ENCODE results near the gene TRPV2. TPM values are rescaled to one million over a fixed set of nuclear protein-coding genes. Genes with fewer than 3 reads are reported as not detected.

Gene TRPV2
- total and polyA plus RNA-seq, 10 of the 15 experiments (the other 5 are each of a cell fraction or from before 2014, with no cell fraction given): 8.9 to 94.4 (median 54.1) TPM

GRCh38 chr17:16479264-16479663 lies 63.9 kb downstream of the TRPV2 start:
- in situ Hi-C loops (cut with MboI): no loop called here
- WGBS (ENCODE audit: insufficient coverage, insufficient replicate concordance, low lambda C conversion rate, missing lambda C conversion rate): 27% methylated on average over 2 of the region's 2 CpGs

More at GRCh38 chr17:16479264-16479663, 63.9 kb downstream of the TRPV2 start:
- TF ChIP-seq RUNX3 (IDR thresholded peaks at IDR 0.05; ENCODE audit: low read length) (no peak), RBBP5 (conservative IDR thresholded peaks at IDR 0.05) (no peak), PRDM15 (CRISPR knock-in tag; IDR thresholded peaks at IDR 0.05) (no peak), SPI1 (IDR thresholded peaks at IDR 0.05; ENCODE audit: borderline replicate concordance, insufficient read depth, low read depth, low read length) (no peak), ZNF274 (IDR thresholded peaks at IDR 0.05; ENCODE audit: insufficient read depth, insufficient read length) (no peak), MAX (IDR thresholded peaks at IDR 0.05; ENCODE audit: low read depth, low read length) (no peak), SRF (IDR thresholded peaks at IDR 0.05; ENCODE audit: low read depth in 2 of 2, low read length in 2 of 2) (no peak), ZNF384 (IDR thresholded peaks at IDR 0.05; ENCODE audit: borderline replicate concordance, low read depth, low read length) (no peak), PML (IDR thresholded peaks at IDR 0.05; ENCODE audit: low read length) (no peak), HCFC1 (IDR thresholded peaks at IDR 0.05; ENCODE audit: low read length) (no peak), ATF7 (IDR thresholded peaks at IDR 0.05; ENCODE audit: low read depth) (no peak), NR2F1 (conservative IDR thresholded peaks at IDR 0.05) (no peak), KDM1A (IDR thresholded peaks at IDR 0.05; ENCODE audit: borderline replicate concordance) (no peak), SIN3A (IDR thresholded peaks at IDR 0.05; ENCODE audit: low read depth, low read length) (no peak), ATF3 (IDR thresholded peaks at IDR 0.05; ENCODE audit: borderline replicate concordance, extremely low read depth, low read depth, low read length) (no peak), SREBF2 (IDR thresholded peaks at IDR 0.05; ENCODE audit: low read length) (no peak), KAT2A (conservative IDR thresholded peaks at IDR 0.05; ENCODE audit: control insufficient read depth, low read depth, low read length) (no peak)
- Histone ChIP-seq H3K4me1 (ENCODE audit: control insufficient read depth, insufficient read depth, low read length) (no peaks in the 10 kb centered on the region), H3K36me3 (ENCODE audit: control insufficient read depth in 2 of 2, insufficient read depth in 2 of 2, low read length in 1 of 2) (no peaks in the 10 kb centered on the region), H3K4me2 (ENCODE audit: control insufficient read depth, insufficient read depth) (no peak overlapping the region), H3K4me3 (no peak overlapping the region), H4K20me1 (ENCODE audit: control insufficient read depth, insufficient read depth) (no peaks in the 10 kb centered on the region), H3K79me2 (ENCODE audit: control insufficient read depth, insufficient read depth, low read length) (no peaks in the 10 kb centered on the region), H3K9me3 (replicated peaks; ENCODE audit: control insufficient read depth, insufficient read depth, low read length) (no peaks in the 10 kb centered on the region), H3K27me3 (replicated peaks in 1 of 2; ENCODE audit: control insufficient read depth in 2 of 2, insufficient read depth in 2 of 2, low read length in 1 of 2) (peaks cover 0 to 3% of the 10 kb centered on the region in 2 experiments; a peak in 2 of 4 replicates), H3K9ac (ENCODE audit: control insufficient read depth, insufficient read depth, low read length) (no peak overlapping the region), H3K27ac (ENCODE audit: control insufficient read depth, insufficient read depth) (no peak overlapping the region), H2AFZ (ENCODE audit: control insufficient read depth, low read depth, low read length) (no peak overlapping the region)
- no TSS peak for BruUV-seq (replicated peaks)
- FAIRE-seq: no peak
- ChIA-PET CTCF (no interaction called here), POLR2A (no interaction called here), RAD21 (ENCODE audit: unreplicated experiment) (no interaction called here), SMC1A (ENCODE audit: uncharacterized antibody, unreplicated experiment) (no interaction called here)
- intact Hi-C loops (cut with micrococcal nuclease; ENCODE audit: unreplicated experiment): no loop called here
- ATAC-seq: no peak
- DNase-seq (ENCODE audit: low read depth, low spot score): no peak

Data from GM12878 (cell line).